Measurements from ENCODE around the gene NHSL2.

NHSL2 gene

GRCh38 chrX:72018277-72019112 lies 107.8 kb downstream of the NHSL2 start:
- peak; percentile 50 to 61 for DNase-seq (ENCODE audit: low read depth in 2 of 2)

- DNase-seq (ENCODE audit: low read depth in 2 of 2): no peak
Measured at GRCh38 chrX:72019487-72019886, 108.8 kb downstream of the NHSL2 start.

GRCh38 chrX:72020204-72020603 lies 109.6 kb downstream of the NHSL2 start:
- DNase-seq (ENCODE audit: low read depth in 2 of 2): no peak

- DNase-seq (ENCODE audit: low read depth in 2 of 2): no peak
Measured at GRCh38 chrX:72020788-72021187, 110.1 kb downstream of the NHSL2 start.

- no peak for DNase-seq (ENCODE audit: low read depth in 2 of 2)
Measured at GRCh38 chrX:72021975-72022374, 111.3 kb downstream of the NHSL2 start.

GRCh38 chrX:72023071-72023470 lies 112.4 kb downstream of the NHSL2 start:
- DNase-seq (ENCODE audit: low read depth in 2 of 2): no peak

GRCh38 chrX:72025236-72025770 lies 114.7 kb downstream of the NHSL2 start:
- DNase-seq (ENCODE audit: low read depth in 2 of 2): no peak

GRCh38 chrX:72026341-72027023 lies 115.8 kb downstream of the NHSL2 start:
- DNase-seq (ENCODE audit: low read depth in 2 of 2): no peak

GRCh38 chrX:72027024-72027913 lies 116.6 kb downstream of the NHSL2 start:
- no peak for DNase-seq (ENCODE audit: low read depth in 2 of 2)

GRCh38 chrX:72027914-72028307 lies 117.3 kb downstream of the NHSL2 start:
- no peak for DNase-seq (ENCODE audit: low read depth in 2 of 2)

- no peak for DNase-seq (ENCODE audit: low read depth in 2 of 2)
Measured at GRCh38 chrX:72028701-72029470, 118.2 kb downstream of the NHSL2 start.

- no peak for DNase-seq (ENCODE audit: low read depth in 2 of 2)
Measured at GRCh38 chrX:72029483-72030411, 119.1 kb downstream of the NHSL2 start.

GRCh38 chrX:72030431-72030830 lies 119.8 kb downstream of the NHSL2 start:
- no peak for DNase-seq (ENCODE audit: low read depth in 2 of 2)

GRCh38 chrX:72031118-72031517 lies 120.5 kb downstream of the NHSL2 start:
- DNase-seq (ENCODE audit: low read depth in 2 of 2): no peak

- DNase-seq (ENCODE audit: low read depth in 2 of 2): no peak
Measured at GRCh38 chrX:72031634-72032033, 121.0 kb downstream of the NHSL2 start.

GRCh38 chrX:72037601-72038000 lies 127.0 kb downstream of the NHSL2 start:
- DNase-seq (ENCODE audit: low read depth in 2 of 2): no peak

GRCh38 chrX:72038016-72038415 lies 127.4 kb downstream of the NHSL2 start:
- no peak for DNase-seq (ENCODE audit: low read depth in 2 of 2)

GRCh38 chrX:72038868-72039267 lies 128.2 kb downstream of the NHSL2 start:
- no peak for DNase-seq (ENCODE audit: low read depth in 2 of 2)

GRCh38 chrX:72040506-72040905 lies 129.9 kb downstream of the NHSL2 start:
- no peak for DNase-seq (ENCODE audit: low read depth in 2 of 2)

GRCh38 chrX:72041176-72041575 lies 130.5 kb downstream of the NHSL2 start:
- DNase-seq (ENCODE audit: low read depth in 2 of 2): no peak

Measured in stimulated activated CD8-positive, alpha-beta memory T cell treated with anti-CD3 and anti-CD28 coated beads, Interleukin-7, amount 100 ng/mL, for 1 hour (primary cell).